HCT116 (cell line): ENCODE measurements around the gene ST8SIA2. TPM values are rescaled to one million over a fixed set of nuclear protein-coding genes. Genes with fewer than 3 reads are reported as not detected.

Experiments
- ATAC-seq: fragments of 200-7000 bp; cut with Tn5 transposase; 2 replicates; pipeline ENCODE4 v1.9.1; 2020; ENCODE audit warnings: mild to moderate bottlenecking, moderate library complexity
- BruUV-seq: library from RNA; stranded (reverse); fragments of 400-500 nt; replicated peaks from 2 replicates; lab custom pipeline; 2021; lab: Mats Ljungman, UMichigan
- CTCF ChIA-PET: fragments of 300-600 bp; sonication (Branson Sonifier 250); formaldehyde crosslinking; loops from one replicate; lab custom pipeline; 2021; ENCODE audit warnings: antibody characterized with exemption; lab: Charles Lee
- POLR2A ChIA-PET: fragments of 300-600, 350-600 bp; sonication (Branson Sonifier 250); formaldehyde crosslinking; loops from one replicate; lab custom pipeline; 2021; ENCODE audit warnings: antibody characterized with exemption; lab: Charles Lee
- RAD21 ChIA-PET, 2 experiments: fragments of 300-600 bp; sonication (Branson Sonifier 250); formaldehyde crosslinking; loops; one replicate each; lab custom pipeline; 2023; ENCODE audit warnings: low total read pairs in 2 of 2; ENCODE audit not compliant: uncharacterized antibody in 2 of 2, unreplicated experiment in 2 of 2, low non-redundant PET in 1 of 2; lab: Charles Lee
- DNase-seq: peaks from one replicate; pipeline ENCODE4 v3.0.0-alpha.2; 2010; ENCODE audit warnings: low read depth, low spot score
- H2AFZ ChIP-seq: fragments of 200-600 bp; shearing (Covaris generic), sonication (generic); 2 replicates; pipeline ENCODE4 v1.6.1; 2017; ENCODE audit warnings: low read depth, mixed run types, mixed read lengths, antibody characterized with exemption, low read length; ENCODE audit not compliant: poor library complexity, severe bottlenecking
- H3K27ac ChIP-seq: 2 replicates; pipeline ENCODE4 v1.5.1; 2012; ENCODE audit warnings: low read depth, low read length
- H3K27me3 ChIP-seq: fragments of 200-600 bp; sonication (generic); 2 replicates; pipeline ENCODE4 v1.6.1; 2016; ENCODE audit warnings: mixed run types, low read length, mixed read lengths; ENCODE audit not compliant: insufficient read depth
- H3K36me3 ChIP-seq, 2 experiments: fragments of 200-500 bp in 1 of 2; fragments of 200-600 bp in 1 of 2; sonication (Bioruptor generic) in 1 of 2; sonication (generic) in 1 of 2; 2 replicates each; pipeline versions ENCODE4 v1.5.1 to v1.6.1; 2014 to 2016; ENCODE audit warnings: low read length in 2 of 2, inconsistent platforms in 1 of 2, mixed read lengths in 1 of 2, mixed run types in 1 of 2; ENCODE audit not compliant: insufficient read depth in 2 of 2, control insufficient read depth in 1 of 2
- H3K4me1 ChIP-seq, 2 experiments: fragments of 200-600 bp in 1 of 2; sonication (generic) in 1 of 2; 2 replicates each; pipeline versions ENCODE4 v1.5.1 to v1.6.1; 2012 to 2017; ENCODE audit warnings: low read length in 2 of 2, inconsistent platforms in 1 of 2, mild to moderate bottlenecking in 1 of 2, mixed read lengths in 1 of 2, mixed run types in 1 of 2, moderate library complexity in 1 of 2; ENCODE audit not compliant: insufficient read depth in 2 of 2, control insufficient read depth in 1 of 2
- H3K4me2 ChIP-seq: fragments of 200-600 bp; sonication (generic); 2 replicates; pipeline ENCODE4 v1.6.1; 2017; ENCODE audit warnings: mixed run types, low read length, mixed read lengths
- H3K4me3 ChIP-seq, 2 experiments: fragments of 200-600 bp in 1 of 2; sonication (generic) in 1 of 2; replicated peaks in 1 of 2; 2 replicates each; pipeline ENCODE4 v1.5.1; 2011 to 2016; ENCODE audit warnings: low read length in 2 of 2, control low read depth in 1 of 2, low read depth in 1 of 2, mild to moderate bottlenecking in 1 of 2, mixed read lengths in 1 of 2, mixed run types in 1 of 2
- H3K79me2 ChIP-seq: fragments of 200-600 bp; sonication (generic); 2 replicates; pipeline ENCODE4 v1.6.1; 2017; ENCODE audit warnings: mild to moderate bottlenecking, mixed run types, low read length, moderate library complexity, mixed read lengths; ENCODE audit not compliant: insufficient read depth
- H3K9ac ChIP-seq: fragments of 200-600 bp; sonication (generic); 2 replicates; pipeline ENCODE4 v1.6.1; 2016; ENCODE audit warnings: low read length, mixed read lengths
- H3K9me2 ChIP-seq: fragments of 200-600 bp; sonication (generic), shearing (Covaris generic); 2 replicates; pipeline ENCODE4 v1.6.1; 2017; ENCODE audit warnings: mixed run types, mild to moderate bottlenecking, moderate library complexity; ENCODE audit not compliant: insufficient read depth
- H3K9me3 ChIP-seq, 2 experiments: fragments of 200-500 bp in 1 of 2; fragments of 200-600 bp in 1 of 2; sonication (Bioruptor generic) in 1 of 2; sonication (generic) in 1 of 2; 2 replicates each; pipeline ENCODE4 v1.6.1; 2014 to 2017; ENCODE audit warnings: low read length in 2 of 2, mixed read lengths in 2 of 2, inconsistent platforms in 1 of 2, low read depth in 1 of 2, mild to moderate bottlenecking in 1 of 2, mixed run types in 1 of 2, moderate library complexity in 1 of 2; ENCODE audit not compliant: control insufficient read depth in 1 of 2, insufficient read depth in 1 of 2
- H4K20me1 ChIP-seq: fragments of 200-600 bp; sonication (generic), shearing (Covaris generic); 2 replicates; pipeline ENCODE4 v1.6.1; 2017; ENCODE audit warnings: mixed run types, mild to moderate bottlenecking, moderate library complexity; ENCODE audit not compliant: insufficient read depth
- EGR1 ChIP-seq: IDR thresholded peaks from 2 replicates; pipeline ENCODE4 v1.6.1; 2012; ENCODE audit warnings: low read depth
- intact Hi-C: fragments of 100-400 bp; cut with micrococcal nuclease; formaldehyde crosslinking; loops from 2 replicates; pipeline ENCODE4 v1.10.0; 2022
- total RNA-seq: library from RNA; stranded (reverse); gene quantifications from one replicate; pipeline ENCODE4 v1.2.1, GENCODE V29; 2021; ENCODE audit not compliant: unreplicated experiment
- TF ChIP-seq, protein P1 (sequence below): IDR thresholded peaks from 2 replicates; pipeline ENCODE4 v1.6.1; 2012

Gene ST8SIA2
- total RNA-seq, 1 experiment from 2014 or later, result not detected

DNA sequence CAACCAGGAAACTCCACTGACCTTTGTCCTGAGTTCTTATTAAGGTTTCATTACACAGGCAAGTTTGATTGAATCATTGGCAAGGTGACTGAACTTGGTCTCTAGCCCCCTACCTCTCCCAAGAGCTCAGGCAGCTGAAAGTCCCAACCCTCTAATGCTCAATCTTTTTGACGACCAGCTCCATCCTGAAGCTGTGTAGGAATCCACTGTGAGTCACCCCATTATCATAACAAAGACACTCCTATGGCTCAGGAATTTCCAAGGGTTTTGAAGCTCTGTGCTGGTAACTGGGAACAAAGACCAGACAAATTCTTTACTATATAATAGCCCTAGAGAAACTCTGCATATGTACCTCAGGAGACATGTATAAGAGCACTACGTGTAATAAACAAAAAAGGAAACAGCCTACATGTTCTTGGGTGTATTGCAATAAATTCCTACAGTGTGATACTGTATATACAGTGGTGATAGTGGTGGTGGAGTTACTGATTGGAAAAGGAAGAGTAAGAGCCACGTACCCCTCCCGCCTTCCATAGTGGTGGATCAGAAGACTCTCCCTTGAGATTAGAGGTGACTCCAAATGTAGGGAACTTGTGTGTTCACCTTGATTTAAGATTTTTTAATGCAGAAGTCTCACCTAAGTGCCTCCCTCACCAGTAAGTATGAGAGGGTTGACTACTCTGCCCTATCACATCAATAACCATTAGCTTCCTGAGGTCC, 116.6 kb downstream of the ST8SIA2 start:
- H2AFZ ChIP-seq, result no peak overlapping the region
- H3K4me1 ChIP-seq, result no peaks in the 10 kb centered on the region
- no TSS peak for BruUV-seq
- no peak overlapping the region for H3K9ac ChIP-seq
- no peaks in the 10 kb centered on the region; a peak in 1 of 4 replicates for H3K9me3 ChIP-seq
- TF ChIP-seq, protein P1, sequence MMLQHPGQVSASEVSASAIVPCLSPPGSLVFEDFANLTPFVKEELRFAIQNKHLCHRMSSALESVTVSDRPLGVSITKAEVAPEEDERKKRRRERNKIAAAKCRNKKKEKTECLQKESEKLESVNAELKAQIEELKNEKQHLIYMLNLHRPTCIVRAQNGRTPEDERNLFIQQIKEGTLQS, result no peak
- no peak for TF ChIP-seq EGR1
- no peak overlapping the region for H3K4me2 ChIP-seq
- CTCF ChIA-PET, result no interaction called here
- H4K20me1 ChIP-seq, result no peaks in the 10 kb centered on the region
- no peaks in the 10 kb centered on the region; the same call in 1 of the 2 replicates for H3K27me3 ChIP-seq
- no peak overlapping the region for H3K27ac ChIP-seq
- H3K9me2 ChIP-seq, result no peaks in the 10 kb centered on the region; the same call in 1 of the 2 replicates
- POLR2A ChIA-PET, result no interaction called here
- no peak overlapping the region for H3K4me3 ChIP-seq
- no peak for DNase-seq
- RAD21 ChIA-PET, result no interaction called here
- ATAC-seq, result no peak
- no peaks in the 10 kb centered on the region for H3K79me2 ChIP-seq
- H3K36me3 ChIP-seq, result no peaks in the 10 kb centered on the region; a peak in 1 of 4 replicates
- intact Hi-C loops, result no loop called here
